ENCODE measurements around the gene SDR39U1.

The SDR39U1 gene

DNA sequence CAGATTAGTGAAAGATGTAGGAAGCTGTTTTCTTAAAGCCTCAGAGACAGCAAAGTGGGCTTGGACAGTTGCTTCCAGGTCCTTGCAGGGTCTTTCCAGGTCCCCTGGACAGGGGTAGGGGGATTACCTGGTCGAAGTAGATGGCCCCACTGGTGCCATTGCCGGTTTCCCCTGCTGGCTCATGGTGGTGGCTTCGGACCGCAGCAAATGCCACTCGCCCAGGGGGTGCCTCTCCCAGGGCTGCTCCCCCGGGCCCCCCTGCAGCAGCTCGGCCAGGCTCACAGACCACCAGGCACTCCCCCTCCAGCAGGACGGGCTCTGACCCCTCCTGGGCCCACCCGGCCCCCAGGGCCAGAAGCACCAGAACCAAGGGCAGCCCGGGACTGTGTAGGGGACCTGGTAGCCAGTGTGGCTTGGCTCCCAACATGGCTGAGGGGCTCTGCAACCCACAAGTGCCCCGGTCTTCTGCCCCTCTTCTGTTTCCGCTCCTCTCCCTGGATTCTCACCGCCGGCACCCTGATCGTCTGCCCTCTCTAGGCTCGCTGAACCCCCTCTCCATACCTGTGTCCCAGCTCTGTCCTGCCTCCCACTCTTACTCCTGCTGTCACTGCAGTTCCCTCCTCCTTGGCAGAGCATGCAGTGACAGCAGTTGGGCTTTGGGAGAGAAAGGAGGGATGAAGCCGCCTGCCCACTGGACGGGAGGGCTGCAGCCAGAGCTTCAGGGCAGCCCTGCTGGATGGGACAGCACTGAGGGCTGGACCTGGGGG is 13.8 kb downstream of the SDR39U1 start:
- no peak for DNase-seq

DNA sequence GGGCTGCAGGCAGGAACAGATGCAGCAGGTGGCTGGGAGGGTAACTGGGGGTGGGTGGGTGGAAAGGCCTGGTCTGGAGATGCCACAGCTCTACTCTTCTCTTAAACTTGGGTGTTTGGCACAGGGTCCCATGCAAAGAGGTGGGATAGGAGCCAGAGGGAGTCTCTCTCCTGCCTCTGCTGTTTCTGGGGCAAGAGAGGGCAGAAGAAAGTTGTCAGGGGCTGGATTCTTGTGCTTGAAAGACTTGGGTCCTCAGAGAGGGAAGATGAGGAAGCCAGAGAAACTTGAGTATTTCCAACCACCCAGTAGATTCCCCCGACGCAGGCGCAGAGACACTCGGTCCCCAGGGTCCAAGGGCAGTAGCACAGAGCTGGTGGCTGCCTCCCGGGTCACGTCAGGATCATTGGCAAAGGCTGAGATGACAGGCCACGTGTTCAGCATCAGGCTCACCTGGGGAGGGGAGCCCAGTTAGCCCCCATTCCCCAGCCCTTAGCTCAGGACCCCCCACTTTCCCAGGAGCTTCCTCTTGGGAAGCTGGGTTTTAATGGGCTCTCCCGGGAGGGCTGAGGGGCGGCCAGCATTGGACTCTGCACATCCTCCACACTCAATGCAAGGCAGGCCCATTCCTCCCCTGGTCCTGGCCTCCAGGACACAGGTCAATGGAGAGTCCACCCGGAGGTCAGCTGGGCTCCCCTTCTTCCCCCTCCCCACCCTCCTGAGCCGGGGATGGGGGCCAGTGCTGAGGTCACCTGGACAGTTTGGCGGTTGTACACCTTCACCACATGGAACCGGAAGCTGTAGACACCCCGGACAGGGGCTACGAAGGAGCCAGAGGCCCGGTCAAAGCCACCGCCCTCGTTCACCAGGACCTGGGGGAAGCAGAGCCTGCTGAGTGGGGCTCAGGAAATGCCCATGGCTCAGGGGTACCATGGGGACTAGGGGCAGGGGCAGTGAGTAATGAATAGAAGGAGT is 14.8 kb downstream of the SDR39U1 start:
- no peak for DNase-seq

DNA sequence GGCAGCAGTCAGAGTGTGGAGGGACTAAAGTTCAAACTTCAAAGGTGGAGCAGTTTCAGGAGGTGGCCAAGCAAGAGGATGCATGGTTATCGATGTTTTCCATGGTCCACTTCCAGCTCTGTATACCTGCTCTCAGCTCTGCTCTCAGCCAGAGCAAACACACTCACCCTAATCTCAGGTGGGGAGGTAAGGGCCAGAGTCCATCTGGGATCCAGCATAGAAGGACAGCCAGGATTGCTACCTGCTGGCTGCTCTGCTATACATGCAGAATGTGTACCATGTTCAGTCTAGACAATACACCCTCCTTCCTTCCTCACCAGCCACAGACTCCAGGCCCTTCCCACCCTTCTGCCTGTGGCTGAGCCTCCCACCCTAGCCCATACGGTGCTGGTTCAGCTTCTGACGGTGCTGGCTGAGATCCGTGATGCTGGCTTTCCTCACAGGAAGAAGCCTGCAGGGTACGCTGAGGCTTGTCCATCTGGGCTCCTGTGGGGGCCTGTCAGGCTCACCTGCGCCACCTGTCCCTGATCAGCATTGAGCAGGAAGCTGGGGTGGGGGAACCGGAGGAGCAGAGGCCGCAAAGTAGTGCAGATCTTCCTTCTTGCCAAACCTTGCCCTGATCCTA is 15.6 kb downstream of the SDR39U1 start:
- DNase-seq = no peak

DNA sequence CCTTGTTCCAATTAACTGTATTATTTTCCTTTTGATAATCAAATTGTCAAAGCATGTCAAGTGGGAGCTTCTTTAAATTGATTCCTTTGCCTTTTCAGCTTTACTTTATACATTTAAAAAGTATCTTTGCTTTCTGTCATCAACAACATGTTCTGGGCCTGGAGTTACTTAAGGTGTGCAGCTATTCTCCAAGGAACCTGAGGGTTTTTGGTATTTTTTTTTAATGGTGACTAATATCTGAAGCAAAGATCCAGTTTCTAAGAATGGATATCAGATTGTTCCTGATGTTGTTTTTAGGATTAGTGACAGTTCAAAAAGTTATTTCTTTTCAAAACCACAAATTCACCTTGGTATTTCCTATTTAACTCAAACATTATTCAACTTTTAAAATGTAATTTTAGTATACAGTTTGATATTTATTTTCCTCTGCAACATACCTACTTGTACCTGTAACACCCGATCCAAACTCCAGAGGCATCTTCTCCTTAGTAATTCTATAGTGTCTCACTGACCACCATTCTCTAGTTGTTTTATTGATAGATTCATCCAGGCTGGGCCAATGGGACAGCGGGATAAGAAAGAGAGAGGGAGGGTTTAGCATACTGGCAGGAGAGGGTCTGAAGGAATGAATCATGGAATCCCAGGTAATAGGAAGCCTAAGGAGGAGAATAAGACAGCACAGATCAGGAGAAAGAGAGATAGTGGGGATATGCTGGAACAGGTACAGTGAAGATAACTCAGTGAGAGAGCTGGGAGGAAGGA is 16.2 kb downstream of the SDR39U1 start:
- DNase-seq = no peak

DNA sequence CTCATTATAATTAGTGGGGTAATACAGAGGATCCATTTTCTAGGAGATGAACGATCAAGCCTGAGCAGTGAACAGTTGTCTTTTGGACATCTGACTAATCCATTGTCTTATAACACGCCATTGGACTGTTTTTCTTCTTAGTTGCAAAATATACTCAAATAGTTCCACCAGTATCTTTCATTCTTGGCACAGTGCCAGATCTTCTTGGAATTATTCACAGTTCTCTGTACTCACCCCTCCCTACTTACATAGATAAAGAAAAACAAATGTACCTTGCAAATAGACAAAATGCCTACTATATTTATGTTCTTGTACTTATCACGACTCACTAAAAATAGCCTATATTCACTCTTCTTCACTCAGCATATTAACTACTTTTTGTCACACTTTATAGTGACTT is 16.9 kb downstream of the SDR39U1 start:
- DNase-seq = no peak

DNA sequence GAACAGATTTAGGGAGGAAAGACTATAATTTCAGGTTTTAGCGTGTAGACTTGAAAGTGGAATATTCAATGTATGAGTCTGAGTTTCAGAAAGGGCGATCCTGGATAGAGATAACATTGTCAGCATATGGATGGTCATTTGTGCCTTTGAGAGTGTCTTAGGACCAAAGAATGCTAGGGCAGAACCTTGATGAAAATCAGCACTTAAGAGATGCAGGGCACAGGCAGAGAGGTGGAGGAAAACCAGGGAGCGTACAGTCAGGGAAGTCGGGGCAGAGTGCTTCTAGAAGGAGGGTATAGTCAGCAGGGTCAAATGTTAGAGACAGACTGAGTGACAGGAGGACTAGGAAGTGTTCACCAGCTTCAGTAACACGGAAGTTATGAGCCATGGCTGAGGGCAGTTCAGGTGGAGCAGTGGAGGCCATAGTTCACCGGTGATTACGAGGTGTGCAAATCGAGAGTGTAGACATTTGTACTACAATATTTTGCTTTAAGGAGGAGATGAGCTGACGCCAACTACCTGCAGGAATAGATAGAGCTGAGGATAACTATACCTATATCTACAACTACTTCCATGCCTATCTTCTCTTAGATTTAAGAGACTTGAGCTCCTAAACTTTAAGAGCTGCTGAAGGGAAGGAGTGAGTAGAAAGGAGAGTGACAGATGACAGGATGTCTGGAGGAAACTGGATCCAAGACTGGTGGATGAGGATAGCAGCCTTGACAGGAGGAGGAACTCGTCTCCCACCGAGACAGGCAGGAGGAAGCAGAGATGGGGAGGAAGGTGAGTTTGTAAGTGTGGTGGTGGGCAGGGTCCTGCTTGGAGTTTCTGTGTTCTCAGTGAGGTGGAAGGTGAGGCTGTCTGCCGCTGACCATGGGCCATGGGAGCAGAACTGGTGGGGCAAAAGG is 19.6 kb downstream of the SDR39U1 start:
- DNase-seq = no peak

DNA sequence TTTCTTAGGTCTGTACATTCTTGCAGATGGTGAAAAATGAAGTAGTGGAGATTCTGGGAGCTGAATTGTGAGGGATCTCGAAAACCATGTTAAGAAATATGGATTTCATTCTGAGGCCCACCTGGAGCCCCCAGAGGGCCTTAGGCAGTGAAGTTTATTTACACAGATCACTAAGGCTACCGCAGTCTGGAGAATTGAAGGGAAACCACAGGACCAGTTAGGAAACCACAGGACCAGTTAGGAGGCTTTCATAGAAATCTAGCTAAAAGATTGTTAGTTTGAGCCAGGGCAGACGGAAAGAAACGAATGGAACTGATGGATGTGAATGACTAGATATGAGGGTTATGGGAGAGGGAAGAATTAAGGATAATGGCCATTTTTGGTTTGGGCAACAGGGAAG is 20.3 kb downstream of the SDR39U1 start:
- no peak for DNase-seq

DNA sequence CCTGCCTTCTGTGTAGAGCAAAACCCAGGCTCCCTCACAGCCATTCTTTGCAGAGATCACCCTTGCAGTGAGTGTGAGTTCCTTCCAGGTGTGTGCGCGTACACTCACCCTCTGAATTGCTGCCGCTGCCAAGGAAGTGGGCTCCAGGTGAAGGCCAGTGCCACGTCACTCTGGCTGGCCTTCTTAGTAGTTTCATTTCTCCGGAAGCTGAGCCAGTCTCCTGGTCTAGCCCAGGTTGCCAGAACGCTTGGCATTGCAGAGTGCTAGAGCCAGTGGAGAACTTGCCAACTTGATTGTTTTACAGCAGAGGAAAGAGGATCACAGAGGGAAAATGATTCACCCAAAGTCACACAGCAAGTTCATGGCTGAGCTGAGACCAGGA is 24.1 kb downstream of the SDR39U1 start:
- no peak for DNase-seq

DNA sequence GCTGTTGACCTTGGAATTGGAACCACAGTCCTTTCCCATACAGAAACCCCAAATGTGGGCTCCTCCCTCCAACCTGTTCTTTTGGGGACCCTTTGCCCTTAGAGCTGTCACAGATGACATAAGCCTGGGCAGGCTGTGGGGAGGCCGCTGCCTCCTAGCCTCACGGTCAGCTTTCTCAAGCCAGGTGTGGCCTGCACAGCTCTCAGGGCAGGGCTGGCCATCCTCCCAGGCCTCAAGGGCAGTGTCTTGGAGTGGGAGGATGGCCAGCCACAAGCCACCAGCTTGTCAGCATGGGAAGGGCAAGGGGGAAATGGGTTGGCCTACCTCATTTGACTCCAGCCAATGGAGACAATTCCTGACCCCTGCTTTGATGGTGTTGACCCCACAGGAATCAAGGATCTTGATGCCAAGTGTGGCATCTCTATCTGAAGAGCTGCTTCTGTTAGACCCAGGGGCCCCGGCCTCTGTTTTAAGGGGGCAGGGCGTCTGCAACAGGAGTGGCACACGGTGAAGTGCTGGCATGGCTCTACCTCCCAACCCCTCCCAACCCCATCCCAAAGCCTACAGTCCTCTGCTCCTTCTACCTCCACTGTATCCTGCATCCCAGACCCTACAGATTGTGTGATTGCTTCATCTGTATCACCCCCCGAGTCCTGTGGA is 24.6 kb downstream of the SDR39U1 start:
- DNase-seq = no peak

DNA sequence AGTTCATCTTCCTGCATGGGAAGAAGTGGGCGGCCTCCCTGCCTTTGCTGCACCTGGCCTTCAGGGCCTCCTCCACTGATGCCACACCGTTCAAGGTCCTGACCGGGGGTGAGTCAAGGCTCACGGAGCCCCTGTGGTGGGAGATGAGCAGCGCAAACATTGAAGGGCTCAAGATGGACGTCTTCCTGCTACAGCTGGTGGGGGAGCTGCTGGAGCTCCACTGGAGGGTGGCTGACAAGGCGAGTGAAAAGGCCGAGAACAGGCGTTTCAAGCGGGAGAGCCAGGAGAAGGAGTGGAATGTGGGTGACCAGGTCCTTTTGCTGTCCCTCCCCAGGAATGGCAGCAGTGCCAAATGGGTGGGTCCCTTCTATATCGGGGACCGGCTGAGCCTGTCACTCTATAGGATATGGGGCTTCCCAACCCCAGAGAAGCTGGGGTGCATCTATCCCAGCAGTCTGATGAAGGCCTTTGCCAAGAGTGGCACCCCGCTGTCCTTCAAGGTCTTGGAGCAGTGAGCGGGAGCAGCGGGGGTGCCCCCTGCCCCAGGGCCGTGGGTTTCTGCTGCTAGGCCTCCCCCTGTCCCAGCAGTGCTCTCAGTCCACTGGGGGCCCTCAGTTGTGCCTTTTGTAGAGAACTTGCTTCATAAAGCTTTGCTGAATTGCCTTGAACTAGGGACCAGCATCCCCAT is 25.5 kb downstream of the SDR39U1 start:
- no peak for DNase-seq

DNA sequence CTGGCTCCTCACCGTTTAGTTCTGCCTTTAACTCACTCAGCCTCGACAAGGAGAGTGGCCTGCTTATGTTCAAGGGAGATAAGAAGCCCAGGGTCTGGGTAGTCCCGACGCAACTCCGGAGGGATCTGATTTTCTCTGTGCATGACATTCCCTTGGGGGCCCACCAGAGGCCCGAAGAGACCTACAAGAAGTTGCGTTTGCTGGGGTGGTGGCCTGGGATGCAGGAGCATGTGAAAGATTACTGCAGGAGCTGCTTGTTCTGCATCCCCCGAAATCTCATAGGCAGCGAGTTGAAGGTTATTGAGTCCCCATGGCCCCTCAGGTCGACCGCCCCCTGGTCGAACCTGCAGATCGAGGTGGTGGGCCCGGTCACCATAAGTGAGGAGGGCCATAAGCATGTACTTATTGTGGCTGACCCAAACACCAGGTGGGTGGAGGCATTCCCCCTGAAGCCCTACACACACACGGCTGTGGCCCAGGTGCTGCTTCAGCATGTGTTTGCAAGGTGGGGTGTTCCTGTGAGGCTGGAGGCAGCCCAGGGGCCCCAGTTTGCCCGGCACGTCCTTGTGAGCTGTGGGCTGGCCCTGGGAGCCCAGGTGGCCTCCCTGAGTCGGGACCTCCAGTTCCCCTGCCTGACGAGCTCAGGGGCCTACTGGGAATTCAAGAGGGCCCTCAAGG is 26.2 kb downstream of the SDR39U1 start:
- DNase-seq = no peak

DNA sequence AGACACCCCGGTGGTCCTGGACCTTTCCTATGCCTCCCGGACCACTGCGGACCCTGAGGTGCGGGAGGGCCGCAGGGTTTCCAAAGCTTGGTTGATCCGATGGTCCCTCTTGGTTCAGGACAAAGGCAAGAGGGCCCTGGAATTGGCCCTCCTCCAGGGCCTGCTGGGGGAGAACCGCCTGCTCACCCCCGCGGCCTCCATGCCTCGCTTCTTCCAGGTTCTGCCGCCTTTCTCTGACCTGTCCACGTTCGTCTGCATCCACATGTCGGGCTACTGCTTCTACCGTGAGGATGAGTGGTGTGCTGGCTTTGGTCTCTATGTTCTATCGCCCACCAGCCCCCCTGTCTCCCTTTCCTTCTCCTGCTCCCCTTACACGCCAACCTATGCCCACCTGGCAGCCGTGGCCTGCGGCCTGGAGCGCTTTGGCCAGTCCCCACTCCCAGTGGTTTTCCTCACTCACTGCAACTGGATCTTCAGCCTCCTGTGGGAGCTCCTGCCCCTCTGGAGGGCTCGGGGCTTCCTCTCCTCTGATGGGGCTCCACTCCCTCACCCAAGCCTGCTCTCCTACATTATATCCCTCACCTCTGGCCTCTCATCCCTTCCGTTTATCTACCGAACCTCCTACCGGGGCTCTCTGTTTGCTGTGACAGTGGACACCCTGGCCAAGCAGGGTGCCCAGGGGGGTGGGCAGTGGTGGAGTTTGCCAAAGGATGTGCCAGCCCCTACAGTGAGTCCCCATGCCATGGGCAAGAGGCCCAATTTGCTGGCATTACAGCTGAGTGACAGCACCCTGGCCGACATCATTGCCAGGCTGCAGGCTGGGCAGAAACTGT is 26.9 kb downstream of the SDR39U1 start:
- DNase-seq = no peak

DNA sequence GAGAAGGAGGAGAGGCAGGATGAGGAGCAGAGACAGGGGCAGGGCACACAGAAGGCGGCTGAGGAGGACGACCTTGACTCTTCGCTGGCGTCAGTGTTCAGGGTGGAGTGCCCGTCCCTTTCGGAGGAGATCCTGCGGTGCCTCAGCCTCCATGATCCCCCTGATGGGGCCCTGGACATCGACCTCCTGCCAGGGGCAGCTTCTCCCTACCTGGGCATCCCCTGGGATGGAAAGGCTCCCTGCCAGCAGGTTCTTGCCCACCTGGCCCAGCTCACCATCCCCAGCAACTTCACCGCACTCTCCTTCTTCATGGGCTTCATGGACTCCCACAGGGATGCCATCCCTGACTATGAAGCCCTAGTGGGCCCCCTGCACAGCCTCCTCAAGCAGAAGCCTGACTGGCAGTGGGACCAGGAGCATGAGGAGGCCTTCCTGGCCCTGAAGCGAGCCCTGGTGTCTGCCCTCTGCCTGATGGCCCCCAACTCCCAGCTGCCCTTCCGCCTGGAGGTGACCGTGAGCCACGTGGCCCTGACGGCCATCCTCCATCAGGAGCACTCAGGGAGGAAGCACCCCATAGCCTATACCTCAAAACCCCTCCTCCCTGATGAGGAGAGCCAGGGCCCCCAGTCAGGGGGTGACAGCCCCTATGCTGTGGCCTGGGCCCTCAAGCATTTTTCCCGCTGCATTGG is 27.7 kb downstream of the SDR39U1 start:
- DNase-seq = no peak

DNA sequence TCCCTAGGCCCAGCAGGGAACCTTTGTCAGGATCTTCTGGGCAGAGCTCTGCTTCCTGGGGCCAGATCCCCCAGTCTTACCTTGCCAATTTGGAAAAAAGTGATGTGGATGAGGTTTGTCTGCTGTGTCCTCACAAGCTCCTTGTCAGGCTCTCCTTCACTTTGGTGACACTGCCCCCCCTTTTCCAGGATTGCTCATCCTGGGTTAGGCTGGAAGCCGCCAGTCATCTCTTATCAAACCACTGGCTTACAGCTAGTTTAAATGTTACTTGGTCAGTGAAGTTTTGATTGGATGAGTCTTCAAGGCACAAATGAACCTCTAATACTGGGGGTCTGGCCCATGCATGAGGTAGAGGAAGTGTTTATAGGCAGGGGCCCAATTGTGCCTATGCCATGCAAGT is 28.5 kb downstream of the SDR39U1 start:
- DNase-seq = no peak

DNA sequence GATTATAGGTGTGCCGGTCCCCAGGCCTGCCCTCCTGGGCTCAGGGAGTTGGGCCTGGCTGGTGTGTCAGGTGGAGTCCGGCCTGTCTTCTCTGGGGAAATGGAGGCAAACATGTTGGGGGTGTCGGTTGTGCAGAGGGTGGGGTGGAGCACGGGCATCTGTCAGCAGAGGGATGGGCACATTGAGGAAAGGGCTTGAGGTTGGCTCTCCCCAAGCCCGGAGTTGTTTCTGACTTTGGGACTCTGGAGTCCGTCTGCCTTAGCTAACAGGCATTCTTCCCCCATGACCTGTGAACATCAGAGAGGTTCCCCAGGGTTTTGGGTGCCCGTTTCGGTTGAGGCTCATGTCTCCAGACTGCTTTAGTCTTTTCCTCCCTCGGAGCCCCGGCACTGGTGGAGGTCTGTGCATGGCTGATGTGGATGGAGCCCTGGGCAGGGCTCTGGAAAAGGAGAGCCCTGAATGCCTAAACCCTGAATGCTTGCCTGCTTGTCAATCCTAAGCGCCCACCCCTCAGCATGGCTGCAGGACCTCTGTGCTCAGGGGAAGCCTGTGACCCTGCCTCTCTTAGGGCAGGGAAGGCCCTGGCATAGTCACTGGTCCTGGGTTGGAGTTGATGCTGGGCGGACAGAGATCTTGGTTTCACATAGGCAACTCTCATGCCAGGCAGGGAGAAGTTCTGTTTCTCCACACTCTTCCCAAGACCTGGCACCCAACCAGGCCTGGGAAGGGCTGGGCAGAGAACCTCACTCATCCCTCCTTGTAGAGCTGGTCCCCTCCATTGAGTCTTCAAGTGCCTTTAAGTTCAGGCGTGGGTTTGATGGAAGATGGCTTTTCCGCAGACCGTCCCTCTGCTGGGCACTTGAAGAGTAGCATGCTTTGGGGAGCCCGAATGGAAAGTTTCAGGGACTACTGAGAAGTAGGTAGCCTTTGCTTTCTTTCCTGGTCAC is 30.9 kb downstream of the SDR39U1 start:
- DNase-seq = peak; percentile 25

DNA sequence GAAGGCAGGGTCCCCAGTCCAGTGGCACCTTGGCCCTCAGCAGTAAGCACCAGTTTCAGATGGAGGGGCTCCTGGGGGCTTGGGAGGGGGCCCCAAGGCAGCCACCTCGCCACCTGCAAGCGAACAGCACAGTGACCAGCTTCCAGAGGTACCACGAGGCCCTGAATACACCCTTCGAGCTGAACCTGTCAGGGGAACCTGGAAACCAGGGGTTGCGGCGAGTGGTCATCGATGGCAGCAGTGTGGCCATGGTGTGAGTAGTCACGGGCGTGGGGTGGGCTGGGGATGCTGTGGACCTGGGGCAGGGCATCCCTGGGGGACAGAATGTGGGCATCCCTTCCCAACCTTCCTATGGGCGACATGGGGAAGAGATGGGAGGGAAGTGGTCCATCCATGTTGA is 32.6 kb downstream of the SDR39U1 start:
- DNase-seq = no peak

DNA sequence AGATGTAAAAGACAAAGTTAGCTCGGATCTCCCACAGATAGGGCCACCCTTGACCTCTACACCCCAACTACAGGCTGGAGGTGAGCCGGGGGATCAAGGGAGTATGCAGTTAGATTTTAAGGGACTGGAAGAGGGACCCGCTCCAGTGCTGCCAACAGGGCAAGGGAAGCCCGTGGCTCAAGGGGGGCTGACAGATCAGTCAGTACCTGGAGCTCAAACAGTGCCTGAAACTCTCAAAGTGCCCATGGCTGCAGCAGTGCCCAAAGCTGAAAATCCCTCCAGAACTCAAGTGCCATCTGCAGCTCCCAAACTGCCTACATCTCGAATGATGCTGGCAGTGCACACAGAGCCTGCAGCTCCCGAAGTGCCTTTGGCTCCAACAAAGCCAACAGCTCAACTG is 33.4 kb downstream of the SDR39U1 start:
- DNase-seq = no peak
